HCT116 (cell line): ENCODE data around the gene MTFR2. TPM values are rescaled to one million over a fixed set of nuclear protein-coding genes. Genes with fewer than 3 reads are reported as not detected.

Experiments used
- ATAC-seq: fragments of 200-7000 bp; cut with Tn5 transposase; 2 replicates; pipeline ENCODE4 v1.9.1; 2020; ENCODE audit warnings: mild to moderate bottlenecking, moderate library complexity
- BruUV-seq: library from RNA; stranded (reverse); fragments of 400-500 nt; replicated peaks from 2 replicates; lab custom pipeline; 2021; lab: Mats Ljungman, UMichigan
- CTCF ChIA-PET: fragments of 300-600 bp; sonication (Branson Sonifier 250); formaldehyde crosslinking; loops from one replicate; lab custom pipeline; 2021; ENCODE audit warnings: antibody characterized with exemption; lab: Charles Lee
- POLR2A ChIA-PET: fragments of 300-600, 350-600 bp; sonication (Branson Sonifier 250); formaldehyde crosslinking; loops from one replicate; lab custom pipeline; 2021; ENCODE audit warnings: antibody characterized with exemption; lab: Charles Lee
- RAD21 ChIA-PET, 2 experiments: fragments of 300-600 bp; sonication (Branson Sonifier 250); formaldehyde crosslinking; loops; one replicate each; lab custom pipeline; 2023; ENCODE audit warnings: low total read pairs in 2 of 2; ENCODE audit not compliant: uncharacterized antibody in 2 of 2, unreplicated experiment in 2 of 2, low non-redundant PET in 1 of 2; lab: Charles Lee
- DNase-seq: peaks from one replicate; pipeline ENCODE4 v3.0.0-alpha.2; 2010; ENCODE audit warnings: low read depth, low spot score
- H2AFZ ChIP-seq: fragments of 200-600 bp; shearing (Covaris generic), sonication (generic); 2 replicates; pipeline ENCODE4 v1.6.1; 2017; ENCODE audit warnings: low read depth, mixed run types, mixed read lengths, antibody characterized with exemption, low read length; ENCODE audit not compliant: poor library complexity, severe bottlenecking
- H3K27ac ChIP-seq: 2 replicates; pipeline ENCODE4 v1.5.1; 2012; ENCODE audit warnings: low read depth, low read length
- H3K27me3 ChIP-seq: fragments of 200-600 bp; sonication (generic); 2 replicates; pipeline ENCODE4 v1.6.1; 2016; ENCODE audit warnings: mixed run types, low read length, mixed read lengths; ENCODE audit not compliant: insufficient read depth
- H3K36me3 ChIP-seq, 2 experiments: fragments of 200-500 bp in 1 of 2; fragments of 200-600 bp in 1 of 2; sonication (Bioruptor generic) in 1 of 2; sonication (generic) in 1 of 2; 2 replicates each; pipeline versions ENCODE4 v1.5.1 to v1.6.1; 2014 to 2016; ENCODE audit warnings: low read length in 2 of 2, inconsistent platforms in 1 of 2, mixed read lengths in 1 of 2, mixed run types in 1 of 2; ENCODE audit not compliant: insufficient read depth in 2 of 2, control insufficient read depth in 1 of 2
- H3K4me1 ChIP-seq, 2 experiments: fragments of 200-600 bp in 1 of 2; sonication (generic) in 1 of 2; 2 replicates each; pipeline versions ENCODE4 v1.5.1 to v1.6.1; 2012 to 2017; ENCODE audit warnings: low read length in 2 of 2, inconsistent platforms in 1 of 2, mild to moderate bottlenecking in 1 of 2, mixed read lengths in 1 of 2, mixed run types in 1 of 2, moderate library complexity in 1 of 2; ENCODE audit not compliant: insufficient read depth in 2 of 2, control insufficient read depth in 1 of 2
- H3K4me2 ChIP-seq: fragments of 200-600 bp; sonication (generic); 2 replicates; pipeline ENCODE4 v1.6.1; 2017; ENCODE audit warnings: mixed run types, low read length, mixed read lengths
- H3K4me3 ChIP-seq, 2 experiments: fragments of 200-600 bp in 1 of 2; sonication (generic) in 1 of 2; replicated peaks in 1 of 2; 2 replicates each; pipeline ENCODE4 v1.5.1; 2011 to 2016; ENCODE audit warnings: low read length in 2 of 2, control low read depth in 1 of 2, low read depth in 1 of 2, mild to moderate bottlenecking in 1 of 2, mixed read lengths in 1 of 2, mixed run types in 1 of 2
- H3K79me2 ChIP-seq: fragments of 200-600 bp; sonication (generic); 2 replicates; pipeline ENCODE4 v1.6.1; 2017; ENCODE audit warnings: mild to moderate bottlenecking, mixed run types, low read length, moderate library complexity, mixed read lengths; ENCODE audit not compliant: insufficient read depth
- H3K9ac ChIP-seq: fragments of 200-600 bp; sonication (generic); 2 replicates; pipeline ENCODE4 v1.6.1; 2016; ENCODE audit warnings: low read length, mixed read lengths
- H3K9me2 ChIP-seq: fragments of 200-600 bp; sonication (generic), shearing (Covaris generic); 2 replicates; pipeline ENCODE4 v1.6.1; 2017; ENCODE audit warnings: mixed run types, mild to moderate bottlenecking, moderate library complexity; ENCODE audit not compliant: insufficient read depth
- H3K9me3 ChIP-seq, 2 experiments: fragments of 200-500 bp in 1 of 2; fragments of 200-600 bp in 1 of 2; sonication (Bioruptor generic) in 1 of 2; sonication (generic) in 1 of 2; 2 replicates each; pipeline ENCODE4 v1.6.1; 2014 to 2017; ENCODE audit warnings: low read length in 2 of 2, mixed read lengths in 2 of 2, inconsistent platforms in 1 of 2, low read depth in 1 of 2, mild to moderate bottlenecking in 1 of 2, mixed run types in 1 of 2, moderate library complexity in 1 of 2; ENCODE audit not compliant: control insufficient read depth in 1 of 2, insufficient read depth in 1 of 2
- H4K20me1 ChIP-seq: fragments of 200-600 bp; sonication (generic), shearing (Covaris generic); 2 replicates; pipeline ENCODE4 v1.6.1; 2017; ENCODE audit warnings: mixed run types, mild to moderate bottlenecking, moderate library complexity; ENCODE audit not compliant: insufficient read depth
- CEBPB ChIP-seq: IDR thresholded peaks from 2 replicates; pipeline ENCODE4 v1.6.1; 2012; ENCODE audit warnings: low read depth
- EGR1 ChIP-seq: IDR thresholded peaks from 2 replicates; pipeline ENCODE4 v1.6.1; 2012; ENCODE audit warnings: low read depth
- ELF1 ChIP-seq: IDR thresholded peaks from 2 replicates; pipeline ENCODE4 v1.6.1; 2012; ENCODE audit warnings: low read depth, borderline replicate concordance
- EZH2 ChIP-seq: fragments of 200-600 bp; sonication (generic); IDR thresholded peaks from 2 replicates; pipeline ENCODE4 v1.6.1; 2017; ENCODE audit warnings: antibody characterized with exemption, mixed run types
- EZH2phosphoT487 ChIP-seq: fragments of 200-600 bp; IDR thresholded peaks from 2 replicates; pipeline ENCODE4 v1.6.1; 2018; ENCODE audit warnings: antibody characterized with exemption, borderline replicate concordance
- FOSL1 ChIP-seq: IDR thresholded peaks from 2 replicates; pipeline ENCODE4 v1.6.1; 2012; ENCODE audit warnings: low read depth
- JUND ChIP-seq: IDR thresholded peaks from 2 replicates; pipeline ENCODE4 v1.6.1; 2012
- RAD21 ChIP-seq: IDR thresholded peaks from 2 replicates; pipeline ENCODE4 v1.6.1; 2012; ENCODE audit warnings: low read depth, mild to moderate bottlenecking
- SIN3A ChIP-seq: IDR thresholded peaks from 2 replicates; pipeline ENCODE4 v1.6.1; 2012; ENCODE audit warnings: low read depth
- SP1 ChIP-seq: IDR thresholded peaks from 2 replicates; pipeline ENCODE4 v1.6.1; 2012; ENCODE audit warnings: low read depth
- SRF ChIP-seq: IDR thresholded peaks from 2 replicates; pipeline ENCODE4 v1.6.1; 2012; ENCODE audit warnings: low read depth
- TCF7L2 ChIP-seq: IDR thresholded peaks from 2 replicates; pipeline ENCODE4 v1.7.0; 2011; ENCODE audit warnings: borderline replicate concordance, inconsistent platforms; ENCODE audit not compliant: insufficient read depth, insufficient read length; ENCODE audit errors: extremely low read depth
- YY1 ChIP-seq: IDR thresholded peaks from 2 replicates; pipeline ENCODE4 v1.6.1; 2011; ENCODE audit warnings: low read length, low read depth, moderate library complexity, mild to moderate bottlenecking; ENCODE audit not compliant: insufficient replicate concordance; ENCODE audit errors: extremely low read depth
- ZFX ChIP-seq: fragments of 450-650 bp; IDR thresholded peaks from 2 replicates; pipeline ENCODE4 v1.6.1; 2017
- intact Hi-C: fragments of 100-400 bp; cut with micrococcal nuclease; formaldehyde crosslinking; loops from 2 replicates; pipeline ENCODE4 v1.10.0; 2022
- total RNA-seq: library from RNA; stranded (reverse); gene quantifications from one replicate; pipeline ENCODE4 v1.2.1, GENCODE V29; 2021; ENCODE audit not compliant: unreplicated experiment
- TF ChIP-seq, protein P1 (sequence below): IDR thresholded peaks from 2 replicates; pipeline ENCODE4 v1.6.1; 2011; ENCODE audit warnings: mild to moderate bottlenecking, low read length, moderate library complexity; ENCODE audit not compliant: insufficient replicate concordance; ENCODE audit errors: extremely low read depth
- TF ChIP-seq, protein P2 (sequence below), 3 experiments: fragments of 200-600 bp in 1 of 3; sonication (generic) in 1 of 3; IDR thresholded peaks in 2 of 3; conservative IDR thresholded peaks in 1 of 3; 2 replicates each; pipeline ENCODE4 v1.5.1; 2012 to 2017; ENCODE audit warnings: low read depth in 2 of 3, low read length in 2 of 3, antibody characterized with exemption in 1 of 3, borderline replicate concordance in 1 of 3, control low read depth in 1 of 3, mild to moderate bottlenecking in 1 of 3, mixed read lengths in 1 of 3, mixed run types in 1 of 3, moderate library complexity in 1 of 3; ENCODE audit not compliant: insufficient read depth in 1 of 3
- TF ChIP-seq, protein P3 (sequence below): IDR thresholded peaks from 2 replicates; pipeline ENCODE4 v1.6.1; 2012

The MTFR2 gene
- total RNA-seq, 1 experiment from 2014 or later = 13.2 TPM

DNA sequence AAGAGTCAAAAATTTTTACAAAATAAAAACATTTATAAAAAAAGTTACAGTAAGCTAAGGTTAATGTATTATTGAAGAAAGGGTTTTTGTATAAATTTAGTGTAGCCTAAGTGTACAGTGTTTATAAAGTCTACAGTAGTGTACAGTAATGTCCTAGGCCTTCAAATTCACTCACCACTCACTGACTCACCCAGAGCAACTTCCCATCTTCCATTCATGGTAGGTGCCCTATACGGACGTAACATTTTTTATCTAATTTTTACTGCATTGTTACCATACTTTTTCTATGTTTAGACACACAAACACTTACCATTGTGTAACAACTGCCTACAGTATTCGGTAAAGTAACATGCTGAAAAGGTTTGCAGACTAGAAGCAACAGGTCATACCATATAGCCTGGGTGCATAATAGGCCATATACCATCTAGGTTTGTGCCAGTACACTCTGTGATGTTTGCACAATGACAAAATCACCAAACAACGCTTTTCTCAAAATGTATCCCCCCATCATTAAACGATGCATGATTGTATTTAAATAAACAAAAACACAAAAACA lies 6.0 kb downstream of the MTFR2 start:
- Histone ChIP-seq H3K9me2 (no peaks in the 10 kb centered on the region), H3K4me3 (no peak overlapping the region), H2AFZ (no peak overlapping the region), H3K4me1 (peaks cover 3 to 5% of the 10 kb centered on the region in 2 experiments), H3K27ac (no peak overlapping the region), H3K9me3 (no peaks in the 10 kb centered on the region), H3K9ac (no peak overlapping the region), H3K36me3 (peaks cover 8 to 23% of the 10 kb centered on the region in 2 experiments; a peak in 3 of 4 replicates), H3K27me3 (no peaks in the 10 kb centered on the region), H4K20me1 (no peaks in the 10 kb centered on the region), H3K4me2 (no peak overlapping the region), H3K79me2 (peaks cover 27% of the 10 kb centered on the region)
- CTCF ChIA-PET = no interaction called here
- POLR2A ChIA-PET = no interaction called here
- intact Hi-C loops = no loop called here
- BruUV-seq = no TSS peak
- TF ChIP-seq EZH2 (no peak), YY1 (no peak), SIN3A (no peak), ZFX (no peak), EZH2phosphoT487 (no peak), FOSL1 (no peak), EGR1 (no peak), ELF1 (no peak), CEBPB (no peak), SP1 (no peak), SRF (no peak), JUND (no peak), RAD21 (no peak), TCF7L2 (no peak)
- TF ChIP-seq, protein P1, sequence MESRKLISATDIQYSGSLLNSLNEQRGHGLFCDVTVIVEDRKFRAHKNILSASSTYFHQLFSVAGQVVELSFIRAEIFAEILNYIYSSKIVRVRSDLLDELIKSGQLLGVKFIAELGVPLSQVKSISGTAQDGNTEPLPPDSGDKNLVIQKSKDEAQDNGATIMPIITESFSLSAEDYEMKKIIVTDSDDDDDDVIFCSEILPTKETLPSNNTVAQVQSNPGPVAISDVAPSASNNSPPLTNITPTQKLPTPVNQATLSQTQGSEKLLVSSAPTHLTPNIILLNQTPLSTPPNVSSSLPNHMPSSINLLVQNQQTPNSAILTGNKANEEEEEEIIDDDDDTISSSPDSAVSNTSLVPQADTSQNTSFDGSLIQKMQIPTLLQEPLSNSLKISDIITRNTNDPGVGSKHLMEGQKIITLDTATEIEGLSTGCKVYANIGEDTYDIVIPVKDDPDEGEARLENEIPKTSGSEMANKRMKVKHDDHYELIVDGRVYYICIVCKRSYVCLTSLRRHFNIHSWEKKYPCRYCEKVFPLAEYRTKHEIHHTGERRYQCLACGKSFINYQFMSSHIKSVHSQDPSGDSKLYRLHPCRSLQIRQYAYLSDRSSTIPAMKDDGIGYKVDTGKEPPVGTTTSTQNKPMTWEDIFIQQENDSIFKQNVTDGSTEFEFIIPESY = no peak
- TF ChIP-seq, protein P2, sequence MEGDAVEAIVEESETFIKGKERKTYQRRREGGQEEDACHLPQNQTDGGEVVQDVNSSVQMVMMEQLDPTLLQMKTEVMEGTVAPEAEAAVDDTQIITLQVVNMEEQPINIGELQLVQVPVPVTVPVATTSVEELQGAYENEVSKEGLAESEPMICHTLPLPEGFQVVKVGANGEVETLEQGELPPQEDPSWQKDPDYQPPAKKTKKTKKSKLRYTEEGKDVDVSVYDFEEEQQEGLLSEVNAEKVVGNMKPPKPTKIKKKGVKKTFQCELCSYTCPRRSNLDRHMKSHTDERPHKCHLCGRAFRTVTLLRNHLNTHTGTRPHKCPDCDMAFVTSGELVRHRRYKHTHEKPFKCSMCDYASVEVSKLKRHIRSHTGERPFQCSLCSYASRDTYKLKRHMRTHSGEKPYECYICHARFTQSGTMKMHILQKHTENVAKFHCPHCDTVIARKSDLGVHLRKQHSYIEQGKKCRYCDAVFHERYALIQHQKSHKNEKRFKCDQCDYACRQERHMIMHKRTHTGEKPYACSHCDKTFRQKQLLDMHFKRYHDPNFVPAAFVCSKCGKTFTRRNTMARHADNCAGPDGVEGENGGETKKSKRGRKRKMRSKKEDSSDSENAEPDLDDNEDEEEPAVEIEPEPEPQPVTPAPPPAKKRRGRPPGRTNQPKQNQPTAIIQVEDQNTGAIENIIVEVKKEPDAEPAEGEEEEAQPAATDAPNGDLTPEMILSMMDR (IDR thresholded peaks at IDR 0.05 in 2 of 3, conservative IDR thresholded peaks at IDR 0.05 in 1 of 3; ENCODE audit: borderline replicate concordance in 1 of 3, insufficient read depth in 1 of 3, low read depth in 2 of 3, low read length in 2 of 3) = no peak
- TF ChIP-seq, protein P3, sequence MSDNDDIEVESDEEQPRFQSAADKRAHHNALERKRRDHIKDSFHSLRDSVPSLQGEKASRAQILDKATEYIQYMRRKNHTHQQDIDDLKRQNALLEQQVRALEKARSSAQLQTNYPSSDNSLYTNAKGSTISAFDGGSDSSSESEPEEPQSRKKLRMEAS = no peak
- DNase-seq (no peak), ATAC-seq (no peak)
- RAD21 ChIA-PET = no interaction called here
